Measurements from ENCODE around the gene CEP170.
"Not testable (repeated sequence)": the region's sequence is repeated elsewhere in the genome, so short reads cannot be mapped to it uniquely, and the experiment has no call there.

DNA sequence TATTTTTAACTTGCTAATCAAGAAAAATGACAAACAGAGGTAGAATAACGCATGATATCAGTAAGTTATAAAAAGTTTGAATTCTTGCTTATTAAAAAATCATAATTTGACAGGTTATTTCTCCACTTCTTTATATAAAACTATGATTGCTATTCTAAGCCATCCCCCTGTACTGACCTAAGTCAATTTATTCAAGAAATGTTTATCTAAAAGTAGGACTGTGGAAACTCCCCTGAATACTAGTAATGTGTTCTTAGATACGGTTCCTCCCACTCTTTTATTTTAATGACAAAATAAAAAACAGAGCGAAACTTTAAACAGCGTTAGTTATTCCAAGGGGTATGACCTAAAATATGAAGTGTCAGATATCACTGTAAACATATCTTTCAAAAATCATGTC lies 51.9 kb downstream of the CEP170 start:
- TF ChIP-seq, protein P1, sequence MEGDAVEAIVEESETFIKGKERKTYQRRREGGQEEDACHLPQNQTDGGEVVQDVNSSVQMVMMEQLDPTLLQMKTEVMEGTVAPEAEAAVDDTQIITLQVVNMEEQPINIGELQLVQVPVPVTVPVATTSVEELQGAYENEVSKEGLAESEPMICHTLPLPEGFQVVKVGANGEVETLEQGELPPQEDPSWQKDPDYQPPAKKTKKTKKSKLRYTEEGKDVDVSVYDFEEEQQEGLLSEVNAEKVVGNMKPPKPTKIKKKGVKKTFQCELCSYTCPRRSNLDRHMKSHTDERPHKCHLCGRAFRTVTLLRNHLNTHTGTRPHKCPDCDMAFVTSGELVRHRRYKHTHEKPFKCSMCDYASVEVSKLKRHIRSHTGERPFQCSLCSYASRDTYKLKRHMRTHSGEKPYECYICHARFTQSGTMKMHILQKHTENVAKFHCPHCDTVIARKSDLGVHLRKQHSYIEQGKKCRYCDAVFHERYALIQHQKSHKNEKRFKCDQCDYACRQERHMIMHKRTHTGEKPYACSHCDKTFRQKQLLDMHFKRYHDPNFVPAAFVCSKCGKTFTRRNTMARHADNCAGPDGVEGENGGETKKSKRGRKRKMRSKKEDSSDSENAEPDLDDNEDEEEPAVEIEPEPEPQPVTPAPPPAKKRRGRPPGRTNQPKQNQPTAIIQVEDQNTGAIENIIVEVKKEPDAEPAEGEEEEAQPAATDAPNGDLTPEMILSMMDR (IDR thresholded peaks at IDR 0.05; ENCODE audit: borderline replicate concordance, extremely low read depth, low read length, poor library complexity, severe bottlenecking), result not testable (repeated sequence)
- not testable (repeated sequence) for TF ChIP-seq EZH2 (IDR thresholded peaks at IDR 0.05; ENCODE audit: borderline replicate concordance, low read depth, low read length, severe bottlenecking)
